ENCODE measurements around the gene NR3C1.

- TF ChIP-seq CTCF (IDR thresholded peaks at IDR 0.05) = no peak
- TF ChIP-seq EZH2 (IDR thresholded peaks at IDR 0.05; ENCODE audit: borderline replicate concordance, insufficient read depth, low read depth, low read length, poor library complexity, severe bottlenecking) = no peak
Observed at GRCh38 chr5:143401227-143402016, 2.1 kb downstream of the NR3C1 start.
